IPS-15b (cell line): ENCODE results near the gene RAB3B.
"Not testable (repeated sequence)": the region's sequence is repeated elsewhere in the genome, so short reads cannot be mapped to it uniquely, and the experiment has no call there.

Source experiments
- H3K27me3 ChIP-seq: one replicate; pipeline ENCODE4 v1.6.1; 2013; ENCODE audit warnings: low read length; ENCODE audit not compliant: control insufficient read depth, insufficient read depth
- H3K36me3 ChIP-seq: one replicate; pipeline ENCODE4 v1.6.1; 2013; ENCODE audit warnings: low read length; ENCODE audit not compliant: control insufficient read depth, insufficient read depth
- H3K4me1 ChIP-seq: one replicate; pipeline ENCODE4 v1.6.1; 2013; ENCODE audit warnings: mild to moderate bottlenecking, low read length; ENCODE audit not compliant: control insufficient read depth, insufficient read depth
- H3K4me3 ChIP-seq: one replicate; pipeline ENCODE4 v1.5.1; 2013; ENCODE audit warnings: low read depth, low read length
- H3K9ac ChIP-seq: one replicate; pipeline ENCODE4 v1.6.1; 2013; ENCODE audit warnings: low read depth, mild to moderate bottlenecking, low read length
- H3K9me3 ChIP-seq: one replicate; pipeline ENCODE4 v1.6.1; 2013; ENCODE audit warnings: mild to moderate bottlenecking, low read length; ENCODE audit not compliant: control insufficient read depth, insufficient read depth

RAB3B gene

GRCh38 chr1:51907079-51907702 is 83.3 kb downstream of the RAB3B start:
- H3K9me3 ChIP-seq = no peaks in the 10 kb centered on the region
- no peak overlapping the region for H3K4me3 ChIP-seq
- H3K27me3 ChIP-seq = no peaks in the 10 kb centered on the region
- no peak overlapping the region for H3K9ac ChIP-seq
- H3K36me3 ChIP-seq = no peaks in the 10 kb centered on the region
- H3K4me1 ChIP-seq = peaks cover 14% of the 10 kb centered on the region

GRCh38 chr1:51906306-51907078 is 84.0 kb downstream of the RAB3B start:
- Histone ChIP-seq H3K9me3 (no peaks in the 10 kb centered on the region), H3K4me3 (no peak overlapping the region), H3K27me3 (no peaks in the 10 kb centered on the region), H3K9ac (no peak overlapping the region), H3K4me1 (peaks cover 14% of the 10 kb centered on the region), H3K36me3 (no peaks in the 10 kb centered on the region)

GRCh38 chr1:51902456-51902855 is 88.0 kb downstream of the RAB3B start:
- H3K27me3 ChIP-seq = no peaks in the 10 kb centered on the region
- no peak overlapping the region for H3K4me3 ChIP-seq
- H3K36me3 ChIP-seq = no peaks in the 10 kb centered on the region
- H3K4me1 ChIP-seq = no peaks in the 10 kb centered on the region
- no peaks in the 10 kb centered on the region for H3K9me3 ChIP-seq
- no peak overlapping the region for H3K9ac ChIP-seq

GRCh38 chr1:51901151-51901550 is 89.3 kb downstream of the RAB3B start:
- no peak overlapping the region for H3K9ac ChIP-seq
- no peaks in the 10 kb centered on the region for H3K27me3 ChIP-seq
- no peak overlapping the region for H3K4me3 ChIP-seq
- H3K9me3 ChIP-seq = no peaks in the 10 kb centered on the region
- H3K4me1 ChIP-seq = no peaks in the 10 kb centered on the region
- no peaks in the 10 kb centered on the region for H3K36me3 ChIP-seq

- H3K9me3 ChIP-seq = no peaks in the 10 kb centered on the region
- H3K4me1 ChIP-seq = no peaks in the 10 kb centered on the region
- H3K36me3 ChIP-seq = no peaks in the 10 kb centered on the region
- H3K9ac ChIP-seq = no peak overlapping the region
- H3K27me3 ChIP-seq = no peaks in the 10 kb centered on the region
- no peak overlapping the region for H3K4me3 ChIP-seq
Measured at GRCh38 chr1:51899022-51899421, 91.5 kb downstream of the RAB3B start.

GRCh38 chr1:51898090-51898734 is 92.3 kb downstream of the RAB3B start:
- Histone ChIP-seq H3K4me3 (no peak overlapping the region), H3K9ac (no peak overlapping the region), H3K27me3 (no peaks in the 10 kb centered on the region), H3K4me1 (no peaks in the 10 kb centered on the region), H3K9me3 (no peaks in the 10 kb centered on the region), H3K36me3 (no peaks in the 10 kb centered on the region)

- H3K4me1 ChIP-seq = no peaks in the 10 kb centered on the region
- no peak overlapping the region for H3K9ac ChIP-seq
- no peaks in the 10 kb centered on the region for H3K36me3 ChIP-seq
- no peaks in the 10 kb centered on the region for H3K27me3 ChIP-seq
- H3K9me3 ChIP-seq = no peaks in the 10 kb centered on the region
- H3K4me3 ChIP-seq = no peak overlapping the region
Measured at GRCh38 chr1:51897699-51898031, 92.8 kb downstream of the RAB3B start.

GRCh38 chr1:51894748-51895147 is 95.8 kb downstream of the RAB3B start:
- H3K27me3 ChIP-seq, H3K4me3 ChIP-seq, H3K9ac ChIP-seq, H3K4me1 ChIP-seq, H3K9me3 ChIP-seq, H3K36me3 ChIP-seq: not testable (repeated sequence)

- Histone ChIP-seq H3K9me3 (no peaks in the 10 kb centered on the region), H3K4me1 (no peaks in the 10 kb centered on the region), H3K4me3 (peak within 1 kb of the TSS; percentile 99), H3K9ac (peak within 1 kb of the TSS; percentile 96), H3K36me3 (no peaks in the 10 kb centered on the region), H3K27me3 (no peaks in the 10 kb centered on the region)
Measured at GRCh38 chr1:51878616-51879336, 111.7 kb downstream of the RAB3B start, which contains the start of gene NRDC. Gene NRDC, minus strand, starts transcription at chr1:51878727. Its CDS starts 112 bp downstream, at chr1:51878615.

GRCh38 chr1:51878308-51878615 is 112.2 kb downstream of the RAB3B start:
- H3K4me3 ChIP-seq = peak overlapping the region; percentile 99
- H3K36me3 ChIP-seq = no peaks in the 10 kb centered on the region
- H3K27me3 ChIP-seq = no peaks in the 10 kb centered on the region
- no peaks in the 10 kb centered on the region for H3K4me1 ChIP-seq
- peak overlapping the region; percentile 94 for H3K9ac ChIP-seq
- H3K9me3 ChIP-seq = no peaks in the 10 kb centered on the region

GRCh38 chr1:51877434-51878307 is 112.8 kb downstream of the RAB3B start:
- no peaks in the 10 kb centered on the region for H3K9me3 ChIP-seq
- H3K27me3 ChIP-seq = no peaks in the 10 kb centered on the region
- H3K36me3 ChIP-seq = no peaks in the 10 kb centered on the region
- no peaks in the 10 kb centered on the region for H3K4me1 ChIP-seq
- peak overlapping the region; percentile 99 for H3K4me3 ChIP-seq
- peak overlapping the region; percentile 94 for H3K9ac ChIP-seq
